GM10847 (cell line): ENCODE results near the gene LRRC8D.

ENCODE experiments used
- POLR2A ChIP-seq: IDR thresholded peaks from 2 replicates; pipeline ENCODE4 v1.6.1; 2011; ENCODE audit not compliant: insufficient read length; ENCODE audit errors: extremely low read depth

The LRRC8D gene

GRCh38 chr1:89942014-89942413, 121.2 kb downstream of the LRRC8D start:
- TF ChIP-seq POLR2A = no peak

- no peak for TF ChIP-seq POLR2A
These were observed 122.2 kb downstream of the LRRC8D start for GRCh38 chr1:89942825-89943658.

- TF ChIP-seq POLR2A = no peak
These were observed 123.3 kb downstream of the LRRC8D start for GRCh38 chr1:89943846-89944781.

- TF ChIP-seq POLR2A = no peak
These were observed 125.1 kb downstream of the LRRC8D start for GRCh38 chr1:89945852-89946476.

- no peak for TF ChIP-seq POLR2A
These were observed 125.7 kb downstream of the LRRC8D start for GRCh38 chr1:89946532-89946931.

DNA sequence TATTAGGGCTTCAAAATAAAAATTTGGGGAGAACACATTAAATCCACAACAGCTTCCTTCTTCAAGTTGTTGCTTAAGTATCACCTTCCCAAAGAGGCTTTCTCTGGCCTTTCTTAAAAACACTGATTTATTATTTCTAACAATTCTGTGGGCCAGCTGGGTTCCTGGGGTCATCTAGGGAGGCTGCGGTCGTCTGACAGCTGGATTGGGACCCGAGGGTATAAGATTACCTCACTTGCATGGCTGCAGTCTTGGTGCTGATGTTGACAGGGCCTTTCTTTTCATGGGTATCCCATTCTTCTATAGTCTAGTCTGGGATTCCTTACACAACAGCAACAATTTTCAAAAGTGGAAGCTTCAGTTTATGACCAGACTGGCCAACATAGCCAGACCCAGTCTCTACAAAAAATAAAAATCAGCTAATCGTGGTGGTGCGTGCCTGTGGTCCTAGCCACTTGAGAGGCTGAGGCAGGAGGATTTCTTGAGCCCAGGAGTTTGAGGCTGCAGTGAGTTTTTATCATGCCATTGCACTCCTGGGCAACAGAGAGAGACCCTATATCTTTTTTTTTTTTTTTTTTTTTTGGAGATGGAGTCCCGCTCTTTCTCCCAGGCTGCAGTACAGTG, 128.0 kb downstream of the LRRC8D start:
- no peak for TF ChIP-seq POLR2A

- TF ChIP-seq POLR2A = no peak
These were observed 129.3 kb downstream of the LRRC8D start for GRCh38 chr1:89949991-89950624.

- no peak for TF ChIP-seq POLR2A
These were observed 129.9 kb downstream of the LRRC8D start for GRCh38 chr1:89950703-89951102.

GRCh38 chr1:89951766-89952604, 131.2 kb downstream of the LRRC8D start:
- no peak for TF ChIP-seq POLR2A

DNA sequence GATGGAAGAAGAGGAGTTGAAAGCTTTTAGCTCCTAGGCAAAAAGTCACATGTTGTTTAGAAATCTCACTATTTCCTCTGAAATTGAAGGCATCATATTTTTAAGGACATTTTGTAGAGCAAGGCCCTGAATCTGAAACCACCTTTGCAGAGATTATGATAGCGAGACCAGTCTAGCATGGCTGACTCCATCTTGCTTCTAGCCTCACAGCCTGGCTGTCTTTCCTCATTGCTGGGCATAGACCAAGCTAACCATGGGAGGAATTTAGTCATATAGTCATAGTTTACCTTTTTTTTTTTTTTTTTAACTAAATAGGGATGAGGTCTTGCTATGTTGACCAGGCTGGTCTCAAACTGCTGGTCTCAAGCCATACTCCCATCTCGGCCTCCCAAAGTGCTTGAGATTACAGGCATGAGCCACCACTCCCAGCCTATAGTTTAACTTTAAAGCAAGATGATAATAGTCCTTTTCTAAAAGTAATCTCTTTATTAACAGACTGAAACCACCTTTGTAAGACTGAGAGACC, 131.8 kb downstream of the LRRC8D start:
- no peak for TF ChIP-seq POLR2A

DNA sequence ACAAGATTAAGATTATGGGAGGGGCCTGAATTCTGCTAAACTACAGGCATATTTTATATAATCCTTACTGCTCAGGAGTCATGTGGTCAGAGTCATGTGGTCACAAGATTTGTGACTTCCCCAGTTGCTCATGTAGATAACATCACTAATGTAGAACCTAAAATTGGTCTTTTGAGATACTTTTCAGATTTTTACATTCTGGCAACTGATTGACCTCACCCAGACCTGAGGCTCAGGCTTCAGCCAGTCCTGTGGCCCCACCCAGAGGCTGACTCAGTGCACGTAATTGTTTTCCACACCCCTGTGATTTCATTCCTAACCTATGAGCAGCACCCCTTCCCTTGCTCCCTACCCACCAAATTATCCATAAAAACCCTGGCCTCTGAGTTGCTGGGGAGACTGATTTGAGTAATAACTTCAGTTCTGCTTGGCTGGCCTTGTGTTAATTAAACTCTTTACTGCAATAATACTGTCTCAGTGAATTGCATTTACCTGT, 132.3 kb downstream of the LRRC8D start:
- no peak for TF ChIP-seq POLR2A

DNA sequence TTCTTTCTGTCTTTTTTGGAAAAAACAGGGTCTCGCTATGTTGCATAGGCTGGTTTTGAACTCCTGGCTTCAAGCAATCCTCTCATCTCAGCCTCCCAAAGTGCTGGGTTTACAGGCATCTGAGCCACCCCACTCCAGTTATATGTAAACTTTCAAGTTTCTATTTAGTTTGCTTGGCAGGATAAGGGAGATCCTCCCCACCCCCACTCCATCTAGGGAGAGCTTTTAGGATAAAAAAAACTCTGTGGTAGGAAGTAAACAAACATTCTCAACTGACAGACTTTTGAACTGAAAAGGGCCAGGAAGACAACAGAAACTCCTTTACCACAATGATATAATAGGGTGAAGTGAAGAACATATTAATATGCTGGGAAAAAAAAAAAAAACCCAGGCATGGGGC, 133.1 kb downstream of the LRRC8D start:
- no peak for TF ChIP-seq POLR2A

GRCh38 chr1:89954401-89954800, 133.6 kb downstream of the LRRC8D start:
- TF ChIP-seq POLR2A = no peak
